HepG2 (cell line): ENCODE results near the gene CYP26B1. TPM values are rescaled to one million over a fixed set of nuclear protein-coding genes. Genes with fewer than 3 reads are reported as not detected.
A peak's percentile ranks its signal among the peaks of the same experiment; 100 is the strongest.

Experiments
- ATF4 ChIP-seq, 2 experiments: fragments of 450-650 bp in 1 of 2; sonication (generic) in 1 of 2; formaldehyde crosslinking; IDR thresholded peaks; 2 replicates each; pipeline versions ENCODE4 v1.5.0 to v1.8.0; 2020 to 2022; ENCODE audit warnings: mild to moderate bottlenecking in 1 of 2, missing genetic modification reagents in 1 of 2
- ESRRA ChIP-seq: sonication (generic); formaldehyde crosslinking; IDR thresholded peaks from 2 replicates; pipeline ENCODE4 v1.5.1; 2020; ENCODE audit warnings: mild to moderate bottlenecking, low read depth, missing genetic modification reagents
- FOXO1 ChIP-seq: sonication (generic); formaldehyde crosslinking; IDR thresholded peaks from 2 replicates; pipeline ENCODE4 v1.4.0; 2020; ENCODE audit warnings: missing genetic modification reagents
- KMT2B ChIP-seq: IDR thresholded peaks from 2 replicates; pipeline ENCODE4 v1.6.1; 2016; ENCODE audit warnings: missing genetic modification reagents, missing compliant biosample characterization
- MTF2 ChIP-seq: sonication (generic); formaldehyde crosslinking; IDR thresholded peaks from 2 replicates; pipeline ENCODE4 v1.5.0; 2020; ENCODE audit warnings: missing genetic modification reagents, borderline replicate concordance
- NONO ChIP-seq, 2 experiments: fragments of 450-650 bp in 1 of 2; sonication (generic) in 1 of 2; formaldehyde crosslinking in 1 of 2; IDR thresholded peaks in 1 of 2; conservative IDR thresholded peaks in 1 of 2; 2 replicates each; pipeline versions ENCODE4 v1.6.1 to v1.8.0; 2017 to 2022; ENCODE audit warnings: mild to moderate bottlenecking in 1 of 2, missing genetic modification reagents in 1 of 2, moderate library complexity in 1 of 2
- RNF2 ChIP-seq: fragments of 450-650 bp; conservative IDR thresholded peaks from 2 replicates; pipeline ENCODE4 v1.6.1; 2016; ENCODE audit warnings: low read depth
- SMAD3 ChIP-seq: sonication (generic); formaldehyde crosslinking; IDR thresholded peaks from 2 replicates; pipeline ENCODE4 v1.4.0; 2020; ENCODE audit warnings: missing genetic modification reagents
- TEAD3 ChIP-seq: optimal IDR thresholded peaks from 2 replicates; pipeline ENCODE3; 2016; ENCODE audit warnings: borderline replicate concordance
- U2AF1 ChIP-seq: fragments of 200-400 bp; formaldehyde crosslinking; optimal IDR thresholded peaks from 2 replicates; pipeline ENCODE3; 2017; ENCODE audit warnings: mild to moderate bottlenecking, low read depth, low read length
- WIZ ChIP-seq: sonication (generic); formaldehyde crosslinking; IDR thresholded peaks from 2 replicates; pipeline ENCODE4 v1.5.1; 2020; ENCODE audit warnings: mild to moderate bottlenecking, missing genetic modification reagents
- ZEB1 ChIP-seq: IDR thresholded peaks from 2 replicates; pipeline ENCODE4 v1.6.1; 2012; ENCODE audit warnings: mild to moderate bottlenecking, low read depth, inconsistent platforms; ENCODE audit not compliant: insufficient replicate concordance
- ZFP90 ChIP-seq: sonication (generic); formaldehyde crosslinking; IDR thresholded peaks from 2 replicates; pipeline ENCODE4 v1.8.0; 2022; ENCODE audit warnings: missing genetic modification reagents, mild to moderate bottlenecking, inconsistent platforms, borderline replicate concordance
- ZNF225 ChIP-seq: sonication (generic); formaldehyde crosslinking; IDR thresholded peaks from 2 replicates; pipeline ENCODE4 v1.4.0; 2020; ENCODE audit warnings: mild to moderate bottlenecking, missing genetic modification reagents
- ZNF33A ChIP-seq: sonication (generic); formaldehyde crosslinking; IDR thresholded peaks from 2 replicates; pipeline ENCODE4 v1.5.1; 2020; ENCODE audit warnings: missing genetic modification reagents, mild to moderate bottlenecking, moderate library complexity, borderline replicate concordance
- ZNF839 ChIP-seq: sonication (generic); formaldehyde crosslinking; IDR thresholded peaks from 2 replicates; pipeline ENCODE4 v1.4.0; 2020; ENCODE audit warnings: missing genetic modification reagents, mild to moderate bottlenecking, borderline replicate concordance
- ZZZ3 ChIP-seq: sonication (generic); formaldehyde crosslinking; IDR thresholded peaks from 2 replicates; pipeline ENCODE4 v1.4.0; 2020; ENCODE audit warnings: missing genetic modification reagents, mild to moderate bottlenecking, borderline replicate concordance
- polyA plus RNA-seq, 8 experiments: library from polyadenylated mRNA; depleted of rRNA in 3 of 8; stranded (reverse) in 7 of 8; unstranded in 1 of 8; fragments of >200 nt; fragmentation: Illumina TruSeq in 4 of 8; extraction: Trizol in 4 of 8; gene quantifications; 2 replicates each; pipeline versions ENCODE4 v1.2.1 to v1.2.3, GENCODE V29; 2011 to 2016; ENCODE audit warnings: low read depth in 4 of 8, missing spikeins in 1 of 8, mixed read lengths in 1 of 8; ENCODE audit not compliant: insufficient read depth in 1 of 8
- total RNA-seq, 5 experiments: library from RNA; depleted of rRNA; stranded (reverse); fragments of >200 nt; fragmentation: Illumina TruSeq; extraction: Trizol; gene quantifications; 2 replicates each; pipeline ENCODE4 v1.2.3, GENCODE V29; 2016; ENCODE audit warnings: low read depth in 1 of 5
- TF ChIP-seq, protein P1 (sequence below): sonication (generic); formaldehyde crosslinking; IDR thresholded peaks from 2 replicates; pipeline ENCODE4 v1.4.0; 2020; ENCODE audit warnings: missing genetic modification reagents
- TF ChIP-seq, protein P2 (sequence below): sonication (generic); formaldehyde crosslinking; IDR thresholded peaks from 2 replicates; pipeline ENCODE4 v1.4.0; 2020; ENCODE audit warnings: missing genetic modification reagents
- TF ChIP-seq, protein P3 (sequence below), 2 experiments: sonication (generic) in 1 of 2; formaldehyde crosslinking in 1 of 2; IDR thresholded peaks; 2 replicates each; pipeline versions ENCODE4 v1.4.0 to v1.6.1; 2018 to 2020; ENCODE audit warnings: missing genetic modification reagents in 2 of 2, borderline replicate concordance in 1 of 2, low read depth in 1 of 2, mild to moderate bottlenecking in 1 of 2, missing biosample characterization in 1 of 2
- TF ChIP-seq, protein P4 (sequence below): sonication (generic); formaldehyde crosslinking; IDR thresholded peaks from 2 replicates; pipeline ENCODE4 v1.4.0; 2020; ENCODE audit warnings: mild to moderate bottlenecking, low read depth, missing genetic modification reagents

Gene CYP26B1
- total and polyA plus RNA-seq, 2 of the 13 experiments (the other 11 are each of a cell fraction or from before 2014, with no cell fraction given), result 0.05 to 0.07 TPM

- TF ChIP-seq ZEB1, result no peak
- no peak for TF ChIP-seq ZNF33A (CRISPR knock-in tag)
- TF ChIP-seq U2AF1, result no peak
- TF ChIP-seq ZNF839 (CRISPR knock-in tag), result no peak
- TF ChIP-seq, protein P1, sequence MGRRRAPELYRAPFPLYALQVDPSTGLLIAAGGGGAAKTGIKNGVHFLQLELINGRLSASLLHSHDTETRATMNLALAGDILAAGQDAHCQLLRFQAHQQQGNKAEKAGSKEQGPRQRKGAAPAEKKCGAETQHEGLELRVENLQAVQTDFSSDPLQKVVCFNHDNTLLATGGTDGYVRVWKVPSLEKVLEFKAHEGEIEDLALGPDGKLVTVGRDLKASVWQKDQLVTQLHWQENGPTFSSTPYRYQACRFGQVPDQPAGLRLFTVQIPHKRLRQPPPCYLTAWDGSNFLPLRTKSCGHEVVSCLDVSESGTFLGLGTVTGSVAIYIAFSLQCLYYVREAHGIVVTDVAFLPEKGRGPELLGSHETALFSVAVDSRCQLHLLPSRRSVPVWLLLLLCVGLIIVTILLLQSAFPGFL (CRISPR knock-in tag), result no peak
- peak; percentile 49; the same call in 1 of the 2 replicates for TF ChIP-seq RNF2
- no peak for TF ChIP-seq ZZZ3 (CRISPR knock-in tag)
- TF ChIP-seq, protein P2, sequence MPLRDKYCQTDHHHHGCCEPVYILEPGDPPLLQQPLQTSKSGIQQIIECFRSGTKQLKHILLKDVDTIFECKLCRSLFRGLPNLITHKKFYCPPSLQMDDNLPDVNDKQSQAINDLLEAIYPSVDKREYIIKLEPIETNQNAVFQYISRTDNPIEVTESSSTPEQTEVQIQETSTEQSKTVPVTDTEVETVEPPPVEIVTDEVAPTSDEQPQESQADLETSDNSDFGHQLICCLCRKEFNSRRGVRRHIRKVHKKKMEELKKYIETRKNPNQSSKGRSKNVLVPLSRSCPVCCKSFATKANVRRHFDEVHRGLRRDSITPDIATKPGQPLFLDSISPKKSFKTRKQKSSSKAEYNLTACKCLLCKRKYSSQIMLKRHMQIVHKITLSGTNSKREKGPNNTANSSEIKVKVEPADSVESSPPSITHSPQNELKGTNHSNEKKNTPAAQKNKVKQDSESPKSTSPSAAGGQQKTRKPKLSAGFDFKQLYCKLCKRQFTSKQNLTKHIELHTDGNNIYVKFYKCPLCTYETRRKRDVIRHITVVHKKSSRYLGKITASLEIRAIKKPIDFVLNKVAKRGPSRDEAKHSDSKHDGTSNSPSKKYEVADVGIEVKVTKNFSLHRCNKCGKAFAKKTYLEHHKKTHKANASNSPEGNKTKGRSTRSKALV, result peak; percentile 92
- TF ChIP-seq NONO (IDR thresholded peaks at IDR 0.05), result no peak
- peak; percentile 54; the same call in 1 of the 2 replicates for TF ChIP-seq NONO (CRISPR knock-in tag; conservative IDR thresholded peaks at IDR 0.05)
- TF ChIP-seq WIZ (CRISPR knock-in tag), result no peak
- TF ChIP-seq ATF4 (CRISPR knock-in tag; IDR thresholded peaks at IDR 0.05), result no peak
- TF ChIP-seq ESRRA (CRISPR knock-in tag), result 0 out of 2 replicates have a peak, but pooled peaks have one; percentile 20
- TF ChIP-seq, protein P3, sequence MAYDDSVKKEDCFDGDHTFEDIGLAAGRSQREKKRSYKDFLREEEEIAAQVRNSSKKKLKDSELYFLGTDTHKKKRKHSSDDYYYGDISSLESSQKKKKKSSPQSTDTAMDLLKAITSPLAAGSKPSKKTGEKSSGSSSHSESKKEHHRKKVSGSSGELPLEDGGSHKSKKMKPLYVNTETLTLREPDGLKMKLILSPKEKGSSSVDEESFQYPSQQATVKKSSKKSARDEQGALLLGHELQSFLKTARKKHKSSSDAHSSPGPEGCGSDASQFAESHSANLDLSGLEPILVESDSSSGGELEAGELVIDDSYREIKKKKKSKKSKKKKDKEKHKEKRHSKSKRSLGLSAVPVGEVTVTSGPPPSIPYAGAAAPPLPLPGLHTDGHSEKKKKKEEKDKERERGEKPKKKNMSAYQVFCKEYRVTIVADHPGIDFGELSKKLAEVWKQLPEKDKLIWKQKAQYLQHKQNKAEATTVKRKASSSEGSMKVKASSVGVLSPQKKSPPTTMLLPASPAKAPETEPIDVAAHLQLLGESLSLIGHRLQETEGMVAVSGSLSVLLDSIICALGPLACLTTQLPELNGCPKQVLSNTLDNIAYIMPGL (CRISPR knock-in tag; IDR thresholded peaks at IDR 0.05; ENCODE audit: borderline replicate concordance in 1 of 2, low read depth in 1 of 2), result peak; percentile 30 to 50; a peak in 2 of 4 replicates
- no peak for TF ChIP-seq FOXO1
- no peak for TF ChIP-seq ZFP90
- peak; percentile 14 for TF ChIP-seq TEAD3 (CRISPR knock-in tag)
- TF ChIP-seq, protein P4, sequence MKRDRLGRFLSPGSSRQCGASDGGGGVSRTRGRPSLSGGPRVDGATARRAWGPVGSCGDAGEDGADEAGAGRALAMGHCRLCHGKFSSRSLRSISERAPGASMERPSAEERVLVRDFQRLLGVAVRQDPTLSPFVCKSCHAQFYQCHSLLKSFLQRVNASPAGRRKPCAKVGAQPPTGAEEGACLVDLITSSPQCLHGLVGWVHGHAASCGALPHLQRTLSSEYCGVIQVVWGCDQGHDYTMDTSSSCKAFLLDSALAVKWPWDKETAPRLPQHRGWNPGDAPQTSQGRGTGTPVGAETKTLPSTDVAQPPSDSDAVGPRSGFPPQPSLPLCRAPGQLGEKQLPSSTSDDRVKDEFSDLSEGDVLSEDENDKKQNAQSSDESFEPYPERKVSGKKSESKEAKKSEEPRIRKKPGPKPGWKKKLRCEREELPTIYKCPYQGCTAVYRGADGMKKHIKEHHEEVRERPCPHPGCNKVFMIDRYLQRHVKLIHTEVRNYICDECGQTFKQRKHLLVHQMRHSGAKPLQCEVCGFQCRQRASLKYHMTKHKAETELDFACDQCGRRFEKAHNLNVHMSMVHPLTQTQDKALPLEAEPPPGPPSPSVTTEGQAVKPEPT, result 0 out of 2 replicates have a peak, but pooled peaks have one; percentile 19
- TF ChIP-seq ZNF225 (CRISPR knock-in tag), result no peak; the same call in 1 of the 2 replicates
- TF ChIP-seq MTF2 (CRISPR knock-in tag), result peak; percentile 70; the same call in 1 of the 2 replicates
- no peak for TF ChIP-seq SMAD3 (CRISPR knock-in tag)
- 0 out of 2 replicates have a peak, but pooled peaks have one; percentile 21 for TF ChIP-seq KMT2B (CRISPR knock-in tag)
Measured at GRCh38 chr2:72150157-72150860, 2.6 kb upstream of the CYP26B1 start (continued).
